HG03442 (cell line): Measurements from ENCODE around the gene SCLY.
"Not testable (repeated sequence)": the region's sequence is repeated elsewhere in the genome, so short reads cannot be mapped to it uniquely, and the experiment has no call there.

Experiments
- ATAC-seq: cut with Tn5 transposase; IDR thresholded peaks from one replicate; pipeline ENCODE4 v1.9.1; 2021; ENCODE audit warnings: mild to moderate bottlenecking, moderate library complexity; ENCODE audit not compliant: unreplicated experiment

The SCLY gene, protein sequence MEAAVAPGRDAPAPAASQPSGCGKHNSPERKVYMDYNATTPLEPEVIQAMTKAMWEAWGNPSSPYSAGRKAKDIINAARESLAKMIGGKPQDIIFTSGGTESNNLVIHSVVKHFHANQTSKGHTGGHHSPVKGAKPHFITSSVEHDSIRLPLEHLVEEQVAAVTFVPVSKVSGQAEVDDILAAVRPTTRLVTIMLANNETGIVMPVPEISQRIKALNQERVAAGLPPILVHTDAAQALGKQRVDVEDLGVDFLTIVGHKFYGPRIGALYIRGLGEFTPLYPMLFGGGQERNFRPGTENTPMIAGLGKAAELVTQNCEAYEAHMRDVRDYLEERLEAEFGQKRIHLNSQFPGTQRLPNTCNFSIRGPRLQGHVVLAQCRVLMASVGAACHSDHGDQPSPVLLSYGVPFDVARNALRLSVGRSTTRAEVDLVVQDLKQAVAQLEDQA

DNA sequence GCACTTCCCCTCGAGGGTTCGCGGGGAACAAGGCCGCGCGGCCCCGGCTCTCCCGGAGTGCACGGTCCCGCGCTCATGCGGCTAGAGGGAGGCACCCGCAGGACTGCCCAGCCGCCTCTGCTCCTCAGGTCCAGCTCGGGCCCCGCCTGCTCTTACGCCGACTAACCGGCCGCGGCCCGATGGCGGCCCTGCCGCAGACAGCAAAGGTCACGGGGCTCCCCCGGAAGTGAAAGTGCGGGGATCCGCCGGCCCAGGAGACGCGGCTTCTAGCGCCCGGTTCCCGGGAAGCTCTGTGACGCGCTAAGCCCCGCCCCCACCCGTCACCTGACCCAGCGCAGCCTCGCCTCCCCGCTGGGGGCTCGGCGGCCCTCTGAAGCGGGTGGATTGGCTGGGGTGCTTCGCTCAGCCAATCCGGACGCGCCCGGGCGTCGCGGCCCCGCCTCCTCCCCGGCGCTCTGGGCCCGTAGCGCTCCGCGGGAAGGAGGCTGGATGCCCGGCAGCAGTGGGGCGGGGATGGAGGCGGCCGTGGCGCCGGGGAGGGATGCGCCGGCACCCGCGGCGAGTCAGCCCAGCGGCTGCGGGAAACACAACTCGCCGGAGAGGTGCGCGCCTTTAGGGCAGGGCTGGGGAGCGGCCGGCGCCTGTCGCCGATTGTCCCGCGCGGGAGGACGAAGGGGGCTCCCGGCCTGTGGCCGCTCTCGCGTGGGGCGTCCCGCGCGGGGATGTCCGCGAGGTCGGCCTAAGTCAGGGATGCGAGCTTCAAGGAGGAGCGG is at the start of gene SCLY:
SCLY (plus strand) TSS at position 460 of the 773 bp plus-strand sequence; CDS start at position 514, 54 bp downstream.
- peak; percentile 89 for ATAC-seq

- no peak for ATAC-seq
These were observed 47.0 kb upstream of the SCLY start for GRCh38 chr2:238013806-238014205.

- no peak for ATAC-seq
These were observed 45.1 kb upstream of the SCLY start for GRCh38 chr2:238015705-238016104.

- ATAC-seq = no peak
These were observed 44.3 kb upstream of the SCLY start for GRCh38 chr2:238016526-238016925.

- no peak for ATAC-seq
These were observed 40.8 kb upstream of the SCLY start for GRCh38 chr2:238019962-238020361.

DNA sequence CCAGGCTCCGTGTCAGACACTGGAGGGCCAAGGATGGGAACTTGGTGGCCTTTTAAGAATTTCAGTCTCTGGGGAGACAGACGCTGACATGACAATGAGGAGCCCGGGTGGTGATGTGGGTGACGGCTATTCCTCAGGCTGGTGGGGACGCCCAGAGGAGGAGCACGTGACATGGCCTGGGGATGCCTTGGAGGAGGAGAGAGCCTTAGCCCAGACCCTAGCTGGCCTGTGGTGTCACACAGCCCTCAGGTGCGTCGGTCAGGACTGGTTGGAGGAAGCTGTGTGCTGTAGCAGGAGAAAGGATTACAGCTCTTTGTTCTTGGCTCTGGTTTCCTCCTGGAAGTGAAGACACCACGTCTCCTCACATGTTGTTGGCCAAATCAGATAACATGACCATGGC is 40.0 kb upstream of the SCLY start:
- no peak for ATAC-seq

- ATAC-seq = no peak
These were observed 39.5 kb upstream of the SCLY start for GRCh38 chr2:238021327-238021726.

GRCh38 chr2:238022594-238023157 is 38.1 kb upstream of the SCLY start:
- no peak for ATAC-seq

DNA sequence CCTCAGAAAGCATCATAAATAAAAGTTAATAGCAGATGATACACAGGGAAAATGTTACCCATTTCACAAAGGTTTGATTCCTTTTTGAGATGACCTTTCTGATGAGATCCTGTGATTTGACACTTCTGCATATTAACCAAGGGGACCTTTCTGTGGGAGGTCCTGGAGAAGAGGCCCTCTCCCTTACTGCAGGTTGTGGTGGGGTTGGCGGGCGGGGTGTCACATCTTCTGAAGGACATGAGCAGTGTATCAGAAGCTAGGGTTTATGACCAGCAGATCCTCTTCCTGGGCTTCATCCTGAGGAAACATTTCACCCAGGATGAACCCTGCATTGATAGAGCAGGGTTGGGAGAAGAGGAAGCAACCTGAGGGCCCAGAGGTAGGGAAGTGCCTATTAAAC is 37.2 kb upstream of the SCLY start:
- no peak for ATAC-seq

DNA sequence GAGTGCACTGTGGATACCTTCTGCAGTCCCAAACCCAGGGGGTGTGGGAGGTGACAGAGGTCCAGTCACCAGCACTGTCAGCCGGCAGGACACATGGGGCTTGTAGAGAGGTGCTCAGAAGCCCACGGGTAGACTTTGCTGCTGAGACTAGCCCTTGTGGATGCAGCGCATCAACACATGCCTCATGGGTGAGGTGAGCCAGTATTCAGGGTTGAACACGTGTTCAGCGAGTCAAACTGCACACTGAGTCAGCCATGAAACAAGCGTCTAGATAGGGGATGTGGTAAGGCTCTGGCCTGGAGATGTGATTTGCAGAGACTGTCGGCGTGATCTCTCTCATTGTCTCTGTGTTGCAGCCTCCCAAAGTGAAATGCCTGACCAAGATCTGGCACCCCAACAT is 35.8 kb upstream of the SCLY start:
- ATAC-seq = no peak

GRCh38 chr2:238025741-238026360 is 35.0 kb upstream of the SCLY start:
- ATAC-seq = no peak

DNA sequence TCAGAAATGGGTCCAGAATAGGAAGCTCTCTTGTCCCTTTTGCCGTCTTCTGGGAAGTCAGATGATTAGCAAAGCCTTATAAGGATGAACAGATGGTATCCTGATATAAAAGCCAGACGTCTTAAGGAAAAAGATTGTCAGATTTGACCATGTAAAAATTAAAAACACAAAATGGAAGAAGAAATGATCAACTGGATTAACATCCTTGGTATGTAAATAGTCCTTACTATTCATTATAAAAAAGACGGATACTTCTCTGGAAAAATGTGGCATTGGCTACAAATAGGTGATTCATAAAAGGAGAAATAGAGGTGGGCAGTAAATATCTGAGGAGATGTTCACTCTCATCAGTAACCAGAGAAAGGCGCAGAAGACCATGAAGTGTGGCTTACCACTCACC is 33.7 kb upstream of the SCLY start:
- no peak for ATAC-seq

DNA sequence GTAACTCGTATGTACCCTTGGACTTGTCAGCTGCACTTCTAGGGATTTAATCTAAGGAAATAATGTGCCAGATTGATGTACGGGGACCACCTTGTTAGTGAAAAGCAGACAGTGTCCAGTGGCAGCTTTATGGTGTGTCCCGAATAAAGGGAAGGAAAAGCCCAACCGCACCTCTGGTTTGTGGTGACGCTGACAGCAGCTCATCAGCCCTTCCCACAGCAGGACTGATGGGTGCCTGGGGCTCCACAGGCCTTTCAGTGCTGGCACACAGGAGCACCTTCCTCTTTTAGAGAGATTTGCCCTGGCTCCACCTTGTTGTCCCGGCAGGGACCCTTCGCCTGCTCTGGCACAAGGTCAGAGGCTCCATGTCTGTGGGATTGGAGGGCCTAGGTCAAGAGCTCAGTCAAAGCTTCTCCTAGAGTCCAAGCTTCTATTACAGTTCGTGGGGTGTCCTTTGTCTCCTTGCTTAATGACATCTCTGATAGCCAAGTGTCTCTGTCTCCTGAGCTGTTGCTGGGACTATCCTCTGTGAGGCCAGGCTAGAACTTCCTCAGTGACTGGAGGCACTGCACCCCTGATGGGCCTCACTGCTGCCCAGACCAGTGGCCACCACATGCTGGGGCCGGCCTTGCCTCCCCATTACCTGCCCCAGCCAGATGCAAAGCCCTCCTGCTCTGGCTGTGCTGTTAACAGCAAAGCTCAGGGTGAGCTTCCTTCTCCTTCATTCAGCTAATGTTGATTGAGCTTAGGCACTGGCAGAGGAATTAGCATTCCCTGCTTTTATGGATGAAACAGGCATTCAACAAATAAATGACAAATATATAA is 33.0 kb upstream of the SCLY start:
- no peak for ATAC-seq

GRCh38 chr2:238029853-238030252 is 30.9 kb upstream of the SCLY start:
- ATAC-seq = no peak

DNA sequence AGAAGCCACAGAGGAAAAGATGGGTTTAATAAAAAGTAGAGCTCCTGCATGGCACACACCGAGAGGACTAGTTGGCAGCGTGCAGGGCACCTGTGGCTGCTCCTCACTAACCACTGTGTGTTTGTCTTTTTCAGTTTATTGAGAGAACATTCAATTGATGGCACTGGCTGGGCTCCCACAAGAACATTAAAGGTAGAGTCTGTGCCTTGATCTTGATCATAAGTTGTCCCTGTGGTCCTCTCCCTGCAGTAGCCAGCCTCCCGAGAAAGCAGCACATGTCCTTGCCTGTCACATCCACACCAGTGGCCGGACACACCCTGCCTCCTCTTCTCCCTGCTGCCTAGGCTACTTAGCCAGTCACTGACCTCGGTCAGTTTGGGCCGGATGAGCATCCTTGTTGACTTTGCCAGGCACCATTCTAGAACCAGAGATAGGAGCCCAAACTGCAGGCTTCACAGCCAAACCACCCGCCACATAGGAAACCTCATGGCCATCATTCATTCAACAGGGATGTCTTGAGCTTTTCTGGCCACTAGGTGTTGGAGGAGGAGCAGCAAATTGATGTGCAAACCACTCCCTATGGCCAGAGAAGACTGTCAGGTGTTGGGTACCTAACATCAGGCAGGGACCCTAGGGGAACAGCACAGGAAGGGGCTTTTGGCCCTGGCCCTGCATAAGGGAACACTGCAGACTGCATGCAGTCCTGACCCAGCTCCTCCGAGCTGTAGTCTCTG is 30.2 kb upstream of the SCLY start:
- no peak for ATAC-seq

- ATAC-seq = no peak
These were observed 29.1 kb upstream of the SCLY start for GRCh38 chr2:238031751-238032150.

GRCh38 chr2:238032755-238033337 is 28.0 kb upstream of the SCLY start:
- no peak for ATAC-seq

DNA sequence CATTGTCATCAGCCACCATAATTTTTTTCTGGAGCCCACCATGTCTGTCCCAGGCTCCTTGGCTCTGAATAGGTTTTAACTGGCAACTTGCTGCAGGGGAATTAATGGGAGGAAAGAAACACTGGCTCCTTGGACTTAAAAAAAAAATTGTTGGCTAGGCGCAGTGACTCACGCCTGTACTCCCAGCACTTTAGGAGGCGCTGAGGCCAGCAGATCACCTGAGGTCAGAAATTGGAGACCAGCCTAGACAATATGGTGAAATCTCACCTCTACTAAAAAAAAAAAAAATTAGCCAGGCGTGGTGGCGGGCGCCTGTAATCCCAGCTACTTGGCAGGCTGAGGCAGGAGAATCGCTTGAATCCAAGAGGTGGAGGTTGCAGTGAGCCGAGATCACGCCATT is 26.8 kb upstream of the SCLY start:
- not testable (repeated sequence) for ATAC-seq

- ATAC-seq = no peak
These were observed 22.6 kb upstream of the SCLY start for GRCh38 chr2:238038203-238038602.
